Measurements from ENCODE around the gene COMMD4.

GRCh38 chr15:75361361-75361988, 25.6 kb downstream of the COMMD4 start:
- TF ChIP-seq CTCF (IDR thresholded peaks at IDR 0.05) (no peak), POLR2AphosphoS5 (IDR thresholded peaks at IDR 0.05) (no peak)

Measured in stomach (tissue), 4 donors.